PFSK-1 (cell line): Measurements from ENCODE around the gene AKT2.

Source experiments
- POLR2AphosphoS5 ChIP-seq: IDR thresholded peaks from 2 replicates; pipeline ENCODE4 v1.6.1; 2012; ENCODE audit warnings: low read depth, mild to moderate bottlenecking, control low read depth, low read length, moderate library complexity
- TAF1 ChIP-seq: IDR thresholded peaks from 2 replicates; pipeline ENCODE4 v1.6.1; 2012; ENCODE audit warnings: low read length, control low read depth, borderline replicate concordance; ENCODE audit not compliant: insufficient read depth

- TF ChIP-seq POLR2AphosphoS5 (no peak), TAF1 (no peak)
Observed at GRCh38 chr19:40231057-40231456, 54.1 kb downstream of the AKT2 start.
